GM23338 (cell line): Measurements from ENCODE around the gene ARHGAP4. TPM values are rescaled to one million over a fixed set of nuclear protein-coding genes. Genes with fewer than 3 reads are reported as not detected.

ENCODE experiments used
- ATAC-seq: fragments of 200-7000 bp; cut with Tn5 transposase; 3 replicates; pipeline ENCODE4 v1.9.1; 2020
- DNase-seq: peaks from one replicate; pipeline ENCODE4 v3.0.0-alpha.2; 2015; ENCODE audit warnings: low spot score
- H2AFZ ChIP-seq: fragments of 200-600 bp; sonication (generic); 2 replicates; pipeline ENCODE4 v1.8.0; 2016; ENCODE audit warnings: antibody characterized with exemption, mild to moderate bottlenecking, moderate library complexity
- H3F3A ChIP-seq: fragments of 200-600 bp; sonication (generic); replicated peaks from 2 replicates; pipeline ENCODE4 v1.8.0; 2017; ENCODE audit warnings: antibody characterized with exemption, mixed run types, low read depth
- H3K27ac ChIP-seq: fragments of 200-600 bp; sonication (generic); 2 replicates; pipeline ENCODE4 v1.6.1; 2016; ENCODE audit warnings: low read depth
- H3K27me3 ChIP-seq: fragments of 200-600 bp; sonication (generic); 2 replicates; pipeline ENCODE4 v1.8.0; 2016; ENCODE audit warnings: mild to moderate bottlenecking, mixed run types, moderate library complexity; ENCODE audit not compliant: insufficient read depth
- H3K36me3 ChIP-seq: fragments of 200-600 bp; sonication (generic); 2 replicates; pipeline ENCODE4 v1.8.0; 2016; ENCODE audit warnings: mild to moderate bottlenecking; ENCODE audit not compliant: insufficient read depth
- H3K4me1 ChIP-seq: fragments of 200-600 bp; sonication (generic); 2 replicates; pipeline ENCODE4 v1.8.0; 2016; ENCODE audit warnings: mild to moderate bottlenecking, moderate library complexity; ENCODE audit not compliant: insufficient read depth
- H3K4me2 ChIP-seq: fragments of 200-600 bp; sonication (generic); 2 replicates; pipeline ENCODE4 v1.7.1; 2017; ENCODE audit warnings: mixed run types
- H3K4me3 ChIP-seq: fragments of 200-600 bp; sonication (generic); 2 replicates; pipeline ENCODE4 v1.6.1; 2016; ENCODE audit warnings: mixed run types
- H3K79me2 ChIP-seq: fragments of 200-600 bp; sonication (generic); replicated peaks from 2 replicates; pipeline ENCODE4 v1.8.0; 2017; ENCODE audit warnings: mild to moderate bottlenecking; ENCODE audit not compliant: insufficient read depth
- H3K9me2 ChIP-seq: fragments of 200-600 bp; sonication (generic); 2 replicates; pipeline ENCODE4 v1.8.0; 2017; ENCODE audit not compliant: insufficient read depth
- H4K20me1 ChIP-seq: fragments of 200-600 bp; sonication (generic); replicated peaks from 2 replicates; pipeline ENCODE4 v1.8.0; 2017; ENCODE audit warnings: mild to moderate bottlenecking; ENCODE audit not compliant: insufficient read depth
- H3K27ac Mint-ChIP-seq: 2 replicates; pipeline ENCODE4 v1.8.0; 2020; ENCODE audit warnings: inconsistent platforms, mild to moderate bottlenecking, moderate library complexity, mixed read lengths
- H3K27me3 Mint-ChIP-seq: 3 replicates; pipeline ENCODE4 v1.8.0; 2022; ENCODE audit warnings: low read depth, mild to moderate bottlenecking, moderate library complexity, mixed read lengths, inconsistent platforms; ENCODE audit not compliant: insufficient read depth, poor library complexity
- H3K36me3 Mint-ChIP-seq: 3 replicates; pipeline ENCODE4 v1.8.0; 2021; ENCODE audit warnings: low read depth, mild to moderate bottlenecking, inconsistent platforms, moderate library complexity, mixed read lengths
- H3K4me1 Mint-ChIP-seq: 3 replicates; pipeline ENCODE4 v1.8.0; 2020; ENCODE audit warnings: mild to moderate bottlenecking, inconsistent platforms, mixed read lengths
- H3K4me3 Mint-ChIP-seq: 3 replicates; pipeline ENCODE4 v1.8.0; 2021; ENCODE audit warnings: moderate library complexity, mild to moderate bottlenecking, inconsistent platforms, mixed read lengths
- H3K9me3 Mint-ChIP-seq: 3 replicates; pipeline ENCODE4 v1.8.0; 2020; ENCODE audit warnings: moderate library complexity, mild to moderate bottlenecking, inconsistent platforms, mixed read lengths
- CREB1 ChIP-seq: fragments of 250-450 bp; sonication (Bioruptor Pico); IDR thresholded peaks from 2 replicates; pipeline ENCODE4 v1.5.0; 2020; ENCODE audit warnings: low read depth, mild to moderate bottlenecking, moderate library complexity
- CTCF ChIP-seq, 2 experiments: fragments of 200-600 bp in 1 of 2; sonication (generic) in 1 of 2; conservative IDR thresholded peaks; 2 replicates each; pipeline versions ENCODE4 v1.5.1 to v1.6.1; 2016 to 2017; ENCODE audit warnings: antibody characterized with exemption in 2 of 2, low read depth in 2 of 2, mild to moderate bottlenecking in 2 of 2, moderate library complexity in 1 of 2
- EZH2phosphoT487 ChIP-seq: fragments of 200-600 bp; sonication (generic); IDR thresholded peaks from one replicate; pipeline ENCODE4 v1.8.1; 2018; ENCODE audit warnings: antibody characterized with exemption; ENCODE audit not compliant: unreplicated experiment
- JUNB ChIP-seq: IDR thresholded peaks from one replicate; pipeline ENCODE4 v1.6.1; 2016; ENCODE audit warnings: antibody characterized with exemption; ENCODE audit not compliant: unreplicated experiment
- NANOG ChIP-seq: IDR thresholded peaks from 2 replicates; pipeline ENCODE4 v1.6.1; 2016; ENCODE audit warnings: antibody characterized with exemption, borderline replicate concordance
- POLR2AphosphoS5 ChIP-seq: IDR thresholded peaks from 2 replicates; pipeline ENCODE4 v1.6.1; 2016; ENCODE audit warnings: antibody characterized with exemption, low read depth
- REST ChIP-seq: IDR thresholded peaks from one replicate; pipeline ENCODE4 v1.6.1; 2018; ENCODE audit warnings: antibody characterized with exemption; ENCODE audit not compliant: unreplicated experiment
- STAT1 ChIP-seq: IDR thresholded peaks from one replicate; pipeline ENCODE4 v1.6.1; 2016; ENCODE audit warnings: antibody characterized with exemption; ENCODE audit not compliant: unreplicated experiment
- ZNF114 ChIP-seq: fragments of 250-450 bp; sonication (Bioruptor Pico); IDR thresholded peaks from 2 replicates; pipeline ENCODE4 v1.5.0; 2020; ENCODE audit warnings: mild to moderate bottlenecking, moderate library complexity
- ZNF331 ChIP-seq: fragments of 250-450 bp; sonication (Bioruptor Pico); IDR thresholded peaks from 2 replicates; pipeline ENCODE4 v1.5.0; 2020; ENCODE audit warnings: low read depth, mild to moderate bottlenecking, moderate library complexity
- ZNF462 ChIP-seq: fragments of 250-450 bp; sonication (Bioruptor Pico); IDR thresholded peaks from 2 replicates; pipeline ENCODE4 v1.5.0; 2020; ENCODE audit warnings: mild to moderate bottlenecking, moderate library complexity
- polyA plus RNA-seq: library from polyadenylated mRNA; unstranded; fragments of >200 nt; fragmentation: Nextera tagmentation; extraction: Ambion mirVana; gene quantifications from 2 replicates; pipeline ENCODE4 v1.2.1, GENCODE V29; 2016
- total RNA-seq: library from RNA; depleted of rRNA; stranded (reverse); fragments of >200 nt; shearing (Covaris generic); gene quantifications from 2 replicates; pipeline ENCODE4 v1.2.3, GENCODE V29; 2014
- TF ChIP-seq, protein P1 (sequence below): IDR thresholded peaks from 2 replicates; pipeline ENCODE4 v1.6.1; 2016; ENCODE audit warnings: antibody characterized with exemption

Gene ARHGAP4
- total and polyA plus RNA-seq, 2 experiments from 2014 or later = 21.5 to 59.5 TPM

- TF ChIP-seq CREB1 (CRISPR knock-in tag) = no peak
- no peak for TF ChIP-seq EZH2phosphoT487
- no peak for TF ChIP-seq ZNF114 (CRISPR knock-in tag)
Observed at GRCh38 chrX:153960077-153960476, 34.0 kb upstream of the ARHGAP4 start (continued).

- Mint-ChIP-seq H3K4me1 (no peaks in the 10 kb centered on the region), H3K27ac (no peak overlapping the region), H3K4me3 (no peak overlapping the region), H3K27me3 (peaks cover 10% of the 10 kb centered on the region), H3K9me3 (no peaks in the 10 kb centered on the region), H3K36me3 (peaks cover 82% of the 10 kb centered on the region)
- Histone ChIP-seq H3K36me3 (no peaks in the 10 kb centered on the region), H3K4me3 (no peak overlapping the region), H3K27ac (no peak overlapping the region), H3K4me1 (no peaks in the 10 kb centered on the region), H3F3A (no peaks in the 10 kb centered on the region), H3K9me2 (no peaks in the 10 kb centered on the region), H2AFZ (no peak overlapping the region), H3K4me2 (no peak overlapping the region), H3K27me3 (no peaks in the 10 kb centered on the region), H4K20me1 (no peaks in the 10 kb centered on the region), H3K79me2 (peaks cover 18% of the 10 kb centered on the region)
- DNase-seq = no peak
- ATAC-seq = no peak
- TF ChIP-seq POLR2AphosphoS5 (no peak), CREB1 (CRISPR knock-in tag) (no peak), NANOG (no peak), ZNF114 (CRISPR knock-in tag) (no peak), CTCF (conservative IDR thresholded peaks at IDR 0.05; ENCODE audit: low read depth in 2 of 2) (no peak), JUNB (no peak), REST (no peak), STAT1 (no peak), ZNF462 (CRISPR knock-in tag) (no peak), ZNF331 (CRISPR knock-in tag) (no peak)
- TF ChIP-seq, protein P1, sequence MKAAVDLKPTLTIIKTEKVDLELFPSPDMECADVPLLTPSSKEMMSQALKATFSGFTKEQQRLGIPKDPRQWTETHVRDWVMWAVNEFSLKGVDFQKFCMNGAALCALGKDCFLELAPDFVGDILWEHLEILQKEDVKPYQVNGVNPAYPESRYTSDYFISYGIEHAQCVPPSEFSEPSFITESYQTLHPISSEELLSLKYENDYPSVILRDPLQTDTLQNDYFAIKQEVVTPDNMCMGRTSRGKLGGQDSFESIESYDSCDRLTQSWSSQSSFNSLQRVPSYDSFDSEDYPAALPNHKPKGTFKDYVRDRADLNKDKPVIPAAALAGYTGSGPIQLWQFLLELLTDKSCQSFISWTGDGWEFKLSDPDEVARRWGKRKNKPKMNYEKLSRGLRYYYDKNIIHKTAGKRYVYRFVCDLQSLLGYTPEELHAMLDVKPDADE = no peak
Observed at GRCh38 chrX:153959649-153960048, 33.6 kb upstream of the ARHGAP4 start.
